DND-41 (cell line): ENCODE data around the gene PTPRD.

ENCODE experiments used
- CTCF ChIP-seq: IDR thresholded peaks from 2 replicates; pipeline ENCODE4 v1.5.1; 2012; ENCODE audit warnings: borderline replicate concordance, low read length, moderate library complexity, mild to moderate bottlenecking; ENCODE audit not compliant: poor library complexity, severe bottlenecking; ENCODE audit errors: extremely low read depth
- EZH2 ChIP-seq: IDR thresholded peaks from 3 replicates; pipeline ENCODE4 v1.6.1; 2012; ENCODE audit warnings: borderline replicate concordance, low read depth, mild to moderate bottlenecking, moderate library complexity, low read length, inconsistent platforms; ENCODE audit not compliant: severe bottlenecking

- TF ChIP-seq CTCF = no peak
- no peak for TF ChIP-seq EZH2
These were observed 1897.0 kb downstream of the PTPRD start for GRCh38 chr9:8715788-8716187.
